ENCODE data around the gene CSMD2.
"Not testable (repeated sequence)": the region's sequence is repeated elsewhere in the genome, so short reads cannot be mapped to it uniquely, and the experiment has no call there.

Gene CSMD2

DNA sequence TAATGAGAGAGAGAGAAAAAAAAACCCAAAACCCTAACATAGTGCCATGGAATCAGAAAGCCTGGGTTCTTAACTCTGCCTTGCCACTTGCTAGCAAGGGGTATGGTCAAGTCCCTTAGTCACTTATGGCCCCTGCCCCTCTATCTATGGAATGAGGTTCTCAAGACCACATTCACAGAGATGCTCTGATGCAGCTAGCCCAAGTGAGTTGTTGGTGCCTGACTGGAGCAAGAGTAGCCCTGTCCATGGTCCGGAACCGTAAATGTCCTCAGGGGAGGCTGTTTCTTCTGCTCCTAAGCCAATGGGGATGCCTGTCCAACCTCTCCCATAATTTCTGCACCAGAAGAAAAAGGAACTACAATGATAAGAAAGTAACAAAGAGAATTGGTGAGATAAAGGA lies 56.8 kb downstream of the CSMD2 start:
- DNase-seq (ENCODE audit: low read depth): no peak

DNA sequence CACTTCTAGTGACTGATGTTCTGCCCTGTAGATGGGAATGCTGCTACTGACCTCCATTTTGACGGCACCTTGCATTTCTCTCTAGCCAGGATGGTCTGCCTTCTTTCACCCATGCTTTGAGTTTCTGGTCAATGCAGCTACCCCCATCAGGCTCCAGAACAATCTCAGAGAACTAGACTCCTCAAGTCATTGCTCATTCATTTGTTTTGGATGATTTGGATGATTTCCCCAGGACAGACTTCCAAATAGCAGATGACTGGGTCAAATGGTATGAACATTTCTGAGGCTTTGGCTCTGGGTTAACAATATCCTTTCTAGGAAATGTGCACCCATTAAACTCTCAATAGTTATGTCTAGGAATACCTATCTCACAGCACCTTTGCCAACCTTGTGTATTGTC lies 63.9 kb downstream of the CSMD2 start:
- peak; percentile 46 for DNase-seq (ENCODE audit: low read depth)

DNA sequence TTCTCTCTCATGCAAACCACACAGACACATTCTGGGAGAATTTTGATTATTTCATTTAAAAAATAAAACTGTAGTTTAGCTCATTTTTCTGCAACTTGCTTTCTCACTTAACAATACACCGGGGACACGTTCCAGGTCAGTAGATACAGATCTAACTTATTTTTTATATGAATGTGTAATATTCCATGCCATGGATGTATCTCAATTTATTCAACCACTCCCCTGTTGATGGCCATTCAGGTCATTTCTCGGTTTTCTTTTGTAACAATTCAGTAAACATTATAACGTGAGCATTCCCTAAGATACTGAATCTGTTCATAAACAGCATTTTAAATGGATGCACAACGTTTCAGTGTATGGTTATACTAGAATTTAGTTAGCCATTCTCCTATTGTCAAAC lies 64.7 kb downstream of the CSMD2 start:
- no peak for DNase-seq (ENCODE audit: low read depth)

DNA sequence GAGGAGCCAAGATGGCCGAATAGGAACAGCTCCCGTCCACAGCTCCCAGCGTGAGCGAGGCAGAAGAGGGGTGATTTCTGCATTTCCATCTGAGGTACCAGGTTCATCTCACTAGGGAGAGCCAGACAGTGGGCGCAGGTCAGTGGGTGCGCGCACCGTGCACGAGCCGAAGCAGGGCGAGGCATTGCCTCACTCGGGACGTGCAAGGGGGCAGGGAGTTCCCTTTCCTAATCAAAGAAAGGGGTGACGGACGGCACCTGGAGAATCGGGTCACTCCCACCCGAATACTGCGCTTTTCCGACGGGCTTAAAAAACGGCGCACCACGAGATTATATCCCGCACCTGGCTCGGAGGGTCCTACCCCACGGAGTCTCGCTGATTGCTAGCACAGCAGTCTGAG lies 72.6 kb downstream of the CSMD2 start:
- not testable (repeated sequence) for DNase-seq (ENCODE audit: low read depth)

DNA sequence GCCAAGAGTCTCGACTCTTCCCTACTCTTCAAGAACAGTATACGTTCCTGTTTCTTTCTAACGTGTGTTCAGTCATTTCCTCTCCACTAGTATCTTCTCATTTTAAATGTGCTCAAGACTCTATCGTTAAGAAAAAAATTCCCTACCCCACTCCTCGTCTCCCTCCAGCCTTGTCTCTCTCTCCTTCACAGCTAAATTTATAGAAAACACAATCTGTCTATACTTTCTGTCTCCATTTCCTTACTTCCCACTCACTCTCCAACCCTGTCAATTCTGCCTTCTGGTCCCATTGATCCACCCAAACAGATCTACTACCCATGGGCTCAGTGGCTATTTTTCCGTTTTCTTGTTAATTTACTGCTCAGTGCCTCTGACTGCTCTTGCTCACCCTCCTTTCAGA lies 75.3 kb downstream of the CSMD2 start:
- DNase-seq (ENCODE audit: low read depth): no peak

DNA sequence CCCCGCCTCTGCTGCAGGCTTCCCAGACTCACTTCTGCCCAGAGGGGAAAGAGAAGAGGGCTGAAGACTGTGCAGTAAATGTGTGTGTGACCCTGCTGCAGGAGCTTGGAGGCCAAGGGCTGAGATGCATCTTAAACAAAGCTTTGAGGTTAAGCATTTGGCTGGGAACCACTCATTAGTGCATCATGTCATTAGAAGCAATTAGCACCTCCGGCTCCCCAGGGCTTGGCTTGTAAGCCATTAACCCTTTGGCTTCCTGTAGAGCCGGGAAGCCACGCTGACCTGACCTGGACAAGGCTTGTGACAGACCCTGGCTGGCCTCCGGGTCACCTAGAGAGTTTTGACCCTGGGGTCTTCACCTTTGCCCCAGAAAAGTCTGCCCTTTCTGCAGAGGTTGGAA lies 77.0 kb downstream of the CSMD2 start:
- no peak for DNase-seq (ENCODE audit: low read depth)

DNA sequence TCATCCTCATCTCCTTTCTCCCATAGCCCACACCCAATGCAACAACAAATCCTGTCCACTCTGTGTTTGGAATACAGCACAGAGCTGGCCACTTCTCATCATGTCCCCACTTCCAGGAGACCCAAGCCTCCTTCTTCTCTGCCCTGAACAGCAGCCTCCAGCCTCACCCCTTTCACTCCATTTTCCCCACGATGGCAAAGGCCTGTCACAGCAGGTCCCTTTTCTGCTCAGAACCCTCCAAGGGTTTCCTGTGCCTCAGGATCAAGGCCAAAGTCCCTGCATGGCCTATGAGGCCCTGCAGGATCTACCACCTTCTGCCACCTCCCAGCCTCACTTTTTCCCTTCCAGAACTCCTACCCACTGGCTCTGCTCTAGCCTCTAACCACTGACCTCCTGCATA lies 78.5 kb downstream of the CSMD2 start:
- DNase-seq (ENCODE audit: low read depth): no peak

DNA sequence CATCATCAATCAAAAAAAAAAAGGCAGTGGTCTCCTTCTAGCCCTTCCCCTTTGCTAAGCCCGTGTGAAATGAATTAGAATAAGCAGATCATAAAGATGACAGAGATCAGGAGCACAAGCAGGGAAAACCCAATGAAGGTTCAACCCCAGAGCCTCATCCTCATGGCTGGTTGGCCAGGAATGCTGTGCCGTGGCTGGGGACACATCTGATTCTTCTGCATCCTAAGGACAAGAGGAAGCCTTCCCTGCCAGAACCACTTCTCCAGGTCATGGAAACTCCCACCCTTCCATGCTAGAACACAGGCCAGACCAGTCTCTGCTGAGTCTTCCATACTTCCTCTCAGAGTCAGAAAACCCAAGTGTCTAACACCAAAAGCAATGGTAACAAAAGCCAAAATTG lies 81.1 kb downstream of the CSMD2 start:
- no peak for DNase-seq (ENCODE audit: low read depth)

DNA sequence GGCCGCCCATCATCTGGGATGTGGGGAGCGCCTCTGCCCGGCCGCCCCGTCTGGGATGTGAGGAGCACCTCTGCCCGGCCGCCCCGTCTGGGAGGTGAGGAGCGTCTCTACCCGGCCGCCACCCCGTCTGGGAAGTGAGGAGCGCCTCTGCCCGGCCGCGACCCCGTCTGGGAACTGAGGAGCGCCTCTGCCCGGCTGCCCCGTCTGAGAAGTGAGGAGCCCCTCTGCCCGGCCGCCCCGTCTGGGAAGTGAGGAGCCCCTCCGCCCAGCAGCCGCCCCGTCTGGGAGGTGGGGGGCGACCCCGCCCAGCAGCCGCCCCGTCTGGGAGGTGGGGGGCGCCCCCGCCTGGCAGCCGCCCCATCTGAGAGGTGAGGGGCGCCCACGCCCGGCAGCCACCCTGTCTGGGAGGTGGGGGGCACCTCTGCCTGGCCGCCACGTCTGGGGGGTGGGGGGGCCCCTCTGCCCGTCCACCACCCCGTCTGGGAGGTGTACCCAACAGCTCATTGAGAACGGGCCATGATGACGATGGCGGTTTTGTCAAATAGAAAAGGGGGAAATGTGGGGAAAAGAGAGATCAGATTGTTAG lies 82.9 kb downstream of the CSMD2 start:
- not testable (repeated sequence) for DNase-seq (ENCODE audit: low read depth)

DNA sequence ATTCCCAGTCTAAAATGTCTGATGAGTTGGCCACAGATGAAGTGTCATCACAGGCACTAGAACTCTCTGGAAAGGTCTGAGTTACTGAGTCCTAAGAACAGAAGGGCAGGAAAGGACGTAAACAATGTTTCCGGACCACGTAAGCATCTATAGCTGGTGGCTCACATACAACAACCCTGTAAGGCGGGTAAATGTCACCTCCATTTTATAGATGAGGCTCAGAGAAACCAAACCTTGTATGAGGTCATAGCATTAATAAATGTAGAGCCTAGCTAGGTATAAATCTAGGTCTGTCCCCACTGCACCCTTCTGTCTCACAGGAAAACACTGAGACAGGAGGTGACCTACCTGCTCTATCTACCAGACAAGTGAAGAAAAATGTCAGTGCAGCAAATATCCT lies 86.6 kb downstream of the CSMD2 start:
- no peak for DNase-seq (ENCODE audit: low read depth)

DNA sequence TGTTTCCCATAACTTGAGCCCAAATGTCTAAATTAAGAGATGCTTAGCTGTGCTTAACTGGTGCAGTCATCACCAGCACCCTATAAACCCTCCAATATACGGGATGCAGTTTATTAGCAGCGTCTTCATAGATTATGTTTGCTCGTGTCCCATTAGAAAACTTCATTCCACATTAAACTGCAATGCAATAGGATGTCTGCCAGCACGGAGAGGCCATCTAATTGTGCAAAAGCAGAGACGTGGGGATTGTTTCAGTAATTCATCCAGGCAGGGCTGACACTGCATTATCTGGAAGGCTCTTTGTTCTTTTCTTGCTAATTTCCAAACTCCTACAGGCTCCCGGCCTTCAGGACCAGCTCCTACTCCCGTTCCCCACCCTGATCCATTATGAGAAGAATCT lies 89.5 kb downstream of the CSMD2 start:
- DNase-seq (ENCODE audit: low read depth): no peak

DNA sequence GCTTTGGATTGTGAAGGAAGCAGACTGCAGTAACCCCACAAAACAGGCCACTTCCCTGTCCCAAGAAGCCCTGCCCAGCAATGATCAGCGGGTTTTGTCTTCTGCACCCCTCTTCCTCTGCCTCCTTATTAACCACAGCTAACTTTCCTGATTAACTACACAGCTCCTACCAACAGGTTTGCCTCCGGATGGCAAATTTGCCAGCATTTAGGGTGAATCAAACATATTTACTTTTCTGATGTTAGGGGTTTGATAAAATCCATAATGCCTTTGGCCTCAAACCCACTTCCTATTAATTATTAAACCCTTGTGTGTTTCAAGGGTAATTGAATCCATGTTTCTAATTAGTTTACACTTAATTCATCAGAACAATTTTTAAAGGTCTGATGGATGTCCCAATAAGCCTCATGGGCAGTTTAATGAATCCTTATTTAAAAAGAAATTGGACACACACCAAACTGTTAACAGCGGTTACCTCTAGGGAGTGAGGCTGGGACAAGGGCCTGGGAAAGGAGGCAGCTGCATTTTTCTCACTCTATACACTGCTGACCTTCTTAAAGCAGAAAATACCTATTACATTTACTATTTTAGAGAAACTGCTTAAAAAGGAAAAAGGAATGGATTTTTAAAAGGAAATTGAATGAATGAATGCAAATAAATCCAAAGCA lies 91.9 kb downstream of the CSMD2 start:
- DNase-seq (ENCODE audit: low read depth): no peak

DNA sequence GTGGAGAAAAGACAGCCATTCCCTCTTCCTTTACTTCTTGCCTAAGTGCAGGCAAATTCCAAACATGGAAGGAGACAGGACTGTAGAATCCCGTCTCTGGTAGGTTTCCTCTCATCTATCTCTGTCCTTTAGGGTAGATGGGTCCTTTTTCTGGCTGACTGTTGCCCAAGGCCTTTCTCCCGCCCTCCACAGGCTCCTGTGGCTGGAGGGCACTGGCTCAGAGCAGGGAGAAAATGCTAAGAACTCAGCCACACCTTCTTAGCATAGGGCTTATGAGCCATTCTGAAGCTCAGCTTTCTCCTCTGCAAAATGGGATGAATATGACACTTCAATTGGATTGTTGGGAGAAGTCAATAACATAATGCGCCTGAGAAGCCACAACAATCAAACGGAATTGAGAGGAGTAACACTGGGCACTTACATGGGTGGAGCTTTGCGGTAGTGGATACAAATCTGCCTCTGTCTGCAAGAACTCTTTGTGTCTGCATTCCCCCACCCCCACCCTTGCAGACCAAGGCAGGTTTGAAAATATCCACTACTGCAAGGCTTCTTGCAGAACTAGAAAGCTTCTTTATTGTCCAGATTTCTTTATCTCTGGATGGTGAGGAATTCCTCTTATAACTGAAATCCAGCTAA lies 94.7 kb downstream of the CSMD2 start:
- DNase-seq (ENCODE audit: low read depth): no peak

DNA sequence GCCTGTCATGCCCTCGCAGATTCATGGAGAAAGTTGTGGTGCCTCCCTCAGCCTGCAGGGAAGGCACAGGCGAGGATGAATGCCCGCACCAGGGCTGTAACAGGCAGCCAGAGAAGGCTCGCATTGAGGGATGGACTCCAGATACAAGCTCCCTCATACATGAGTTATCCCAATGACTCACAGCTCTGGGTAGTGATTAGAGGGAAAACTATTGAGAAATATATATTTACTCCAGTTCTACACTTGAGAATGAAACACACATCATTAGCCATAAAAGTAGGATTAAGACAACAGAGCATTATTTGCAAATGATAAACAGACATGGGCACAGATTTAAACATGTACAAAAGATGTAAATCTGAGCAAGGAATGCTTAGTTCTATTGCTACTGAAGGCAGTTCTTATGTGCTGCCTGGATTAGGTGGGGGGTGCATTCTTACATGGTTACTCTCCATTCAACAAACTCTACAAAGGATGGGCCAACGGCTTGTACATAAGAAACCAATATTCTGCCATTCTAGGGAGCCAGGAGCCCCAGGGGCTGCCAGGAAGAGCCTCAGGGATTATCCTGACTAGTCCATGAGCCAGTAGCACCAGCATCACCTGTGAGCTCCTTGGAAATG lies 97.9 kb downstream of the CSMD2 start:
- DNase-seq (ENCODE audit: low read depth): peak; percentile 56

DNA sequence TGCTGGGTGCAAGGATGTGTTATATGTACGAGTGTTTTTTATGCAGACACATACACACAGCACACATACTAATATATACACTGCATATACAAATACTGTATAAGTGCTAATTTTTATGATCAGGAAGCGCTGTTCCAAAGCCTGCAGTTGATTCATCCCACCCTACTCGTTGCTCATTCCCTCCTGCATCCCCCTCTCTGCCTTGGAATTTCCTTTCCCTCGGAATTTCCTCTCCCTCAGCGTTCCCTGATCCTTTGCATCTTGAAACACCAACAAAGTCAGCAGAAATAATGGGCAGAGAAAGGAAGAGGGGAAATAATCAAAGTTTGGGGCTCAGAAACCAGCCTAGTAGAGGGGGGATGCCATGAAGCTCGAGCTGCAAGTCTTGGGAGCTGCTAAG lies 98.9 kb downstream of the CSMD2 start:
- DNase-seq (ENCODE audit: low read depth): no peak

DNA sequence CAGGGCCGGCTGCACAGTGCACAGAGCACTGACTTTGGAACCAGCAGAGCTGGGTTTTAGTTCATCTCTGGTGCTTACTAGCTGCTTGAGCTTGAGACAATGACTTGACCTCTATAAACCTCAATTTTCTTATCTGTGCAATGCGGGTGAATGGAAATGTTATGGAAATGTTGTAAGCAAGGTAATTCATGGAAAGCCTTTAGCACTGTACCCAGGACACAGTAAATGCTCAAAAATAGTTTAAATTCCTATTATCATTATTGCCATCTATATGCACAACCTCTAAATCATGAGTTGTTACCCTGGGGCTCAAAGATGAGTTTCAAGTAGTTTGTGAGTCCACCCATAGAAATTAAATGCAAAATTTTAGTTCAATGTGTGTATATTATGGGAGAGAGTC lies 99.5 kb downstream of the CSMD2 start:
- DNase-seq (ENCODE audit: low read depth): no peak

DNA sequence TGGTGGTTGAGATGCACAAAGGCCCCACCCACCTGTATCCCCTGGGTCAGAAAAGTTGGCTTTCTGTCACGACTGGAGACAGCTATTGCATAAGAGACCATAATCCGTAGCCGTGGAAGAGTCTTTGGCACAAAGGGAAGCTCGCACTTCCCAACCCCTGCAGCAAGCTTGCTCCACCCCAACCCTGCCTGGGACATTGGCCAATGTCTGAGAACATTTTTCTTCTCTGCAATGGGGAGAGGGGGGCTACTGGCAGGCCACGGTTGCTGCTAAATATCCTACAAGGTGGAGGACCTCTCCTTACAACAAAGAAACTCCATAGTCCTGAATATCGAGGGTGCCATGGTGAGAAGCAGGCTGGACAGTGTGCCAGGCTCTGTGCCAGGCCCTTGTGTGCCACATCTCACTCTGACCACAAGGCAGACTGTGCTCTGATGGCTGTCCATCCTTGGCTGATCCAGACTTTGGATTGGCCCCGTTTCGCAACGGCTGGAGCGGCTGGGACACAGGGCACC lies 104.1 kb downstream of the CSMD2 start:
- no peak for DNase-seq (ENCODE audit: low read depth)

DNA sequence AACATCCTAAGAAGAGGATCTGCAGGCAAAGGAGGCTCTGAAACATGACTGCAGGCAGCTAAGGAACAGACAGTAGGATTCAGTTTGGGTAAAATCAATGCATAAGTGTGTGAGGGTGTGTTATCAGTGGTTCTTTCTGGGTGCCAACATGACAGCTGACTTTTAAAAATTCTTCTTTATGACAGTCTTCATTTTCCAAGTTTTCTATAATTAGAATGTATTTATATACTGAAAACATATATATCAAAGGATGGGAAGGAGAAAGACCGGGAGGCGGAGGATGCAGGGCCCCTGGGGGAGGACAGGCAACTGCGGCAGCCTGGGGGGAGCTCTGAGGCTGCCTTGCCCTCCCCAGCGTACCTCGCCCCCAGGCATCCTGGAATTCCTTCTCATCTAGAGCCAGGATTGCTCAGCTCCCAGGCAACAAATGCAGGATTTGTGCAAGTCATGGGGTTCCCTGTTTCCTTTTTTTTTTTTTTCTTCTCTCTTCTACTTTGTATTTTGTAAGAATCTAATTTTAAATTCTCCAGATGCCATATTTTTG lies 104.8 kb downstream of the CSMD2 start:
- DNase-seq (ENCODE audit: low read depth): no peak

DNA sequence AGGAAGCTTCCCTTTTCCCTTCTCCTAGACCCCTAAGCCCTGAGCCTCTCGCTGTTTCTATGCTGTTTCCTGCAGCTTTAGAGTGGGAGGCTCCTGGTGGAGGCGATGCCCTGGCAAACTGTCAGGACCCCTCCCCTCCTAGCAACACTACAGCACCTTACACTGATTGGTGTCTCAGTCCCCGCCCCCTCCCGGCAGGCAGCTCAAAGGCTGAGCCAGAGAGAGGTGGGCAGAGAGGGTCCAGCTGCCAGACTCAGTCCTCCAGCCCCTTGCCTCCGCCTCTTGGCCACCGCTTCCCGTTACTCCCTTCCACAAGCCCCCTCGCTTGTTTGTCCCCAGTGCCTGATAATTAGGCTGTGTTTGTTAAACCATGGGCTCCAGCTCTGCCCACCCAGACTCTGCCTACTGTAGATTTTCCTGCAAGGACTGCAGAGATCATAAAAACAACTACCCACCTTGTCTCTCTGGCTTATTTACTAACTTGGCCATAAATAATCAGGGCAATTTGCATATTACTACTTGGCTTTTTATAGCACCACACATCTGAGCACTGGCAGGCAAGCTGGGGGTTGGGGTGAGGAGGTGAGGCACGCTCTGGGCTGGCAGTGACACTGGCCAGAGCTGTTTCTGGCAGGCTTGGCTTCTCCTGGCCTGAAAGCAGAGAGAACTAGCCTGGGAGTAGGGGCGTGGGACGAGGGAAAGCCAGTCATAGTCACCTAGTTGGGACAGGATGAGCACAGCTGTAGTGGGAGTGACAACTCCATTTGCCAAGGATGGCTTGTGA lies 107.5 kb downstream of the CSMD2 start:
- no peak for DNase-seq (ENCODE audit: low read depth)

DNA sequence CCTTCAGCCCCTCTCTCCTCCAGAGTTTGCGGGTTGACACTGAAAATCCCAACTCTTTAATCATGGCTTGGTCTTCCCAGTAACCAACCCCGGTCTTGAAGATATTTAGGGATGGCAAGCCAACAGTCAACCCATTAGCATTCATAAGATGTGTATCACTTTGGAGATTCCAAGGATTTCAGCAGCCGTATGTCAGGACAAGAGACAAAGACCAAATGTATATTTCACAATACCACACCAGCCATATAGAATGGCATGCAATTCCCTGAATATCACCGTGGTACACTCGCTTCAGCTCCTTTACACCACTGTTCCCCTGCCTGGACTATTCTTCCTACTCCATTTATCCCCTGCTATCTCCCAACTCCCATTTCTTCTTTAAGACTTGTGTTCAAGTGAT lies 109.2 kb downstream of the CSMD2 start:
- no peak for DNase-seq (ENCODE audit: low read depth)

DNA sequence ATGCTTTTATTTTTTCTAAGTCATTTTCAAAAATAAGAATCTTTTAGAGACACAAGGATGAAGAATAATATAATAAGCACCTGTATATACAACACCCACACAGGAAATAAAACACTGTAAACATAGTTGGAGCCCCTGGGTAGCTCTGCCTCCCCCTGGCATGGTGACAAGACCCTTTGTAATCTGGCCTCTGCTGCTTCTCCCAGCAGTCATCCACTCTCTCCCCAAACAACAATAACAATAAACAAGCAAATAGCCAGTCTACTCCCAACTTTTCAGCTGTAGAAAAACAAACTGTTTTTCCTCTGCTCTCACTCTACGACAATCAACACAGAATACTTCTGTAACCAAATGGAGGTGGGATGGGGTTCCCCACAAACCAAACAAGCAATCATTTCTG lies 110.1 kb downstream of the CSMD2 start:
- no peak for DNase-seq (ENCODE audit: low read depth)

DNA sequence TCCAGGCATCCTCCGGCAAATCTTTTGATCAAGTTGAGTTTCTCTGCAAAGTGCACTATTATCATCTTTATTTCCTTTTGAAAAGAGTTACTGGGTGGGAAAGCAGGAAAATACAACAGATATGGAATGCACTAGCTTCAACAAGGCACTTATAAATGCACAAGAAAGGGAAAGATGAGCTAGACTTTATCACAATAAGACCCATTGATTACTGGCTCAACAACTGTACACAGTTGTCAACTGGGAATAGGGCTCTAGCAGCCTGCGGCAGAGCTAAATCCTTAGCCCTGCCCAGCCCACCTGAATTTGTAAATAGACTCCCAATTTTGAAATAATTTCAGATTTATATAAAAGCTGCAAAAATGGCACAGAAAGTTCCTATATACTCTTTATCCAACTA lies 111.4 kb downstream of the CSMD2 start:
- no peak for DNase-seq (ENCODE audit: low read depth)
